Measurements from ENCODE around the gene ALKBH3. TPM values are rescaled to one million over a fixed set of nuclear protein-coding genes. Genes with fewer than 3 reads are reported as not detected.
A peak's percentile ranks its signal among the peaks of the same experiment; 100 is the strongest.

ALKBH3 gene
- total and polyA plus RNA-seq, 11 donors: 13.1 to 24.7 (median 20.5) TPM

DNA sequence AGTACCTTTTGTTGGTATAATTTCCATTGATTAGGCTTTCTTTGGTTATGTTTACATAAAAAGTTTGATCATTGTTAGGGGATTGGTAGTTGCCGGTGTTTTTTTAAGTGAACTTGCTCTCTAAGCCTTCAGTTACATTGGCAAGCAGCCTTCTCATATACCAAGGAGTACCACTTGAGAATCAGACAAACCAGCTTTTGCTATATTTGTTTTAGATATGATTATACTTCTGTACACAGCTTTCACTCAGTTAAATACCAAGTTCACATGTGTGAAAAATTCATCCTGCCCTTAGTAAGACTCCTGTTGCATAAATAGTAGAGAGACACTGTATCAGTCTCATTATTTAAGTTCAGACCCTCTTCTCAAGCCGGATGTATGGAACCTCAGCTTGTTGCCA is 22.4 kb downstream of the ALKBH3 start:
- no peak for TF ChIP-seq POLR2A (IDR thresholded peaks at IDR 0.05)
- TF ChIP-seq, protein P1, sequence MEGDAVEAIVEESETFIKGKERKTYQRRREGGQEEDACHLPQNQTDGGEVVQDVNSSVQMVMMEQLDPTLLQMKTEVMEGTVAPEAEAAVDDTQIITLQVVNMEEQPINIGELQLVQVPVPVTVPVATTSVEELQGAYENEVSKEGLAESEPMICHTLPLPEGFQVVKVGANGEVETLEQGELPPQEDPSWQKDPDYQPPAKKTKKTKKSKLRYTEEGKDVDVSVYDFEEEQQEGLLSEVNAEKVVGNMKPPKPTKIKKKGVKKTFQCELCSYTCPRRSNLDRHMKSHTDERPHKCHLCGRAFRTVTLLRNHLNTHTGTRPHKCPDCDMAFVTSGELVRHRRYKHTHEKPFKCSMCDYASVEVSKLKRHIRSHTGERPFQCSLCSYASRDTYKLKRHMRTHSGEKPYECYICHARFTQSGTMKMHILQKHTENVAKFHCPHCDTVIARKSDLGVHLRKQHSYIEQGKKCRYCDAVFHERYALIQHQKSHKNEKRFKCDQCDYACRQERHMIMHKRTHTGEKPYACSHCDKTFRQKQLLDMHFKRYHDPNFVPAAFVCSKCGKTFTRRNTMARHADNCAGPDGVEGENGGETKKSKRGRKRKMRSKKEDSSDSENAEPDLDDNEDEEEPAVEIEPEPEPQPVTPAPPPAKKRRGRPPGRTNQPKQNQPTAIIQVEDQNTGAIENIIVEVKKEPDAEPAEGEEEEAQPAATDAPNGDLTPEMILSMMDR (IDR thresholded peaks at IDR 0.05): no peak
- H3K4me3 ChIP-seq: no peak overlapping the region
- no peak for ATAC-seq
- H3K36me3 ChIP-seq: peaks cover 0 to 70% (median 57%) of the 10 kb centered on the region in 9 donors
- DNase-seq: no peak
- H3K27ac ChIP-seq: no peak overlapping the region
- peaks cover 0 to 23% (median 17%) of the 10 kb centered on the region in 12 donors for H3K4me1 ChIP-seq
- 89 to 96% (median 94%) methylated on average over 2 of the region's 2 CpGs for WGBS, 4 donors
- intact Hi-C loops (cut with DNase I): loop anchor here in 2 of 10 donors (5.0 kb wide), 1 partner anchor 39 kb away; the partner anchor contains the start of gene C11orf96 (in 2 of the 2)
- H3K27me3 ChIP-seq: no peaks in the 10 kb centered on the region
- no peaks in the 10 kb centered on the region for H3K9me3 ChIP-seq

GRCh38 chr11:43903969-43904368 is 23.3 kb downstream of the ALKBH3 start:
- TF ChIP-seq, protein P1 (IDR thresholded peaks at IDR 0.05): no peak
- TF ChIP-seq POLR2A (IDR thresholded peaks at IDR 0.05): no peak
- H3K9me3 ChIP-seq: no peaks in the 10 kb centered on the region
- H3K4me1 ChIP-seq: peaks cover 0 to 28% (median 17%) of the 10 kb centered on the region in 12 donors
- ATAC-seq (no peak), DNase-seq (no peak)
- peaks cover 0 to 70% (median 52%) of the 10 kb centered on the region in 9 donors for H3K36me3 ChIP-seq
- H3K27ac ChIP-seq: peak overlapping the region in 1 of 12 donors; percentile 57
- 93 to 96% (median 94%) methylated on average over 4 of the region's 4 CpGs for WGBS, 4 donors
- H3K27me3 ChIP-seq: no peaks in the 10 kb centered on the region
- no peak overlapping the region for H3K4me3 ChIP-seq
- intact Hi-C loops (cut with DNase I): loop anchor here in 2 of 10 donors (5.0 kb wide), 1 partner anchor 38 kb away; the partner anchor contains the start of gene C11orf96 (in 2 of the 2)

DNA sequence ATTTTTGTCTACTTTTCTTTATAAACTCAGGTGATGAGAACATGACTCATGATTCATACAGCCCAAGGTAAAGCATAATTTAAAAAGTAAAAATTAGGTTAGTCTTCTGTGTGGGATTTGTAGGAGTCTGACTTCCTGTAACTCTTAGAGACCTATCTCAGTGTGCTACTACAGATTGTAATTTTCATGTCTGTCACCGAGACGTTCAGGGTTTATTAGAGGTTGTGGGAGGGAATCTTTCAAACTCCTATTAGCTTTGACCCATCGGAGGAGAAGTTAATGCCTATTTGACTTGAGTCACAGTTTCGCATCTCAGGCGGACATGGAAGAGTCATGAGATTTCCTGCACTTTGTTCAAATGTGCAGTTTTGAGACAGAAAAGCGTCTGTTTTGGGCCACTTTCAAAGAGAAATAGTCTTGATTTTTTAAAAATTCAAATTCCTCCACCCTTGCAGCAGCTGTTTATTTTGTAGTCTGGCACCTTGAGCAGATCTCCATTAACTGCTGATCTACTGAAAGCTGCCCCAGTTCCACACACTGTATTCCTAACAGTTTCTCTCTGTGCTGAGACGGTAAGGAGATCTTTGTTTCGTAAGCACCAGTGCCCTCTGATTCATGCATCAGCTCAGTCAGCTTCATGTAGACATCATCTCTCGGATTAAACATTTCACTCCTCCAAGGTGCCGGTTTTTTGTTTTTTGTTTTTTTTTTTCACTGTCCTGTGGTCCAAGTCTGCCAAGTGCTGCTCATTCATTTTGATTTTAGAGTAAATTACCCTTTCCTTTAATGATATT is 24.3 kb downstream of the ALKBH3 start:
- Histone ChIP-seq H3K4me3 (peak overlapping the region in 1 of 12 donors; percentile 0), H3K36me3 (peaks cover 0 to 70% (median 49%) of the 10 kb centered on the region in 9 donors), H3K9me3 (no peaks in the 10 kb centered on the region), H3K27me3 (no peaks in the 10 kb centered on the region), H3K4me1 (peaks cover 0 to 30% (median 17%) of the 10 kb centered on the region in 12 donors), H3K27ac (peak overlapping the region in 11 of 12 donors; percentile 42 to 68 (median 57))
- no peak for TF ChIP-seq POLR2A (IDR thresholded peaks at IDR 0.05)
- TF ChIP-seq, protein P1 (IDR thresholded peaks at IDR 0.05): no peak
- ATAC-seq: peak in 3 of 4 donors; percentile 47 to 81 (median 63)
- 63 to 71% (median 67%) methylated on average over 10 of the region's 10 CpGs for WGBS, 4 donors
- intact Hi-C loops (cut with DNase I): loop anchor here in 3 of 10 donors (5.0 kb wide), 1 partner anchor 37 kb away; the partner anchor contains the start of gene C11orf96 (in 3 of the 3)
- DNase-seq: no peak

GRCh38 chr11:43905813-43906241 is 25.2 kb downstream of the ALKBH3 start:
- peaks cover 0 to 30% (median 17%) of the 10 kb centered on the region in 12 donors for H3K4me1 ChIP-seq

More at GRCh38 chr11:43905813-43906241, 25.2 kb downstream of the ALKBH3 start:
- DNase-seq (peak in 4 of 5 donors; percentile 38 to 71 (median 54)), ATAC-seq (peak in 2 of 4 donors; percentile 55 to 61)
- TF ChIP-seq, protein P1 (IDR thresholded peaks at IDR 0.05): no peak
- no peak for TF ChIP-seq POLR2A (IDR thresholded peaks at IDR 0.05)
- WGBS, 4 donors: 50 to 60% (median 59%) methylated on average over 2 of the region's 2 CpGs
- intact Hi-C loops (cut with DNase I): loop anchor here in 1 of 10 donors (5.0 kb wide), 1 partner anchor 36 kb away; the partner anchor contains the start of gene C11orf96
- no peaks in the 10 kb centered on the region for H3K9me3 ChIP-seq
- no peaks in the 10 kb centered on the region for H3K27me3 ChIP-seq
- peaks cover 0 to 77% (median 52%) of the 10 kb centered on the region in 9 donors for H3K36me3 ChIP-seq
- H3K4me3 ChIP-seq: no peak overlapping the region
- peak overlapping the region in 10 of 12 donors; percentile 43 to 68 (median 58) for H3K27ac ChIP-seq

Measured in heart left ventricle (tissue), 16 donors.